H1 (cell line): ENCODE measurements around the gene SCG3. TPM values are rescaled to one million over a fixed set of nuclear protein-coding genes. Genes with fewer than 3 reads are reported as not detected.

ENCODE experiments used
- CTCF ChIA-PET: fragments of 300-600 bp; sonication (Branson Sonifier 250); formaldehyde crosslinking; loops from one replicate; lab custom pipeline; 2021; ENCODE audit not compliant: partially characterized antibody; lab: Charles Lee
- POLR2A ChIA-PET: fragments of 300-600 bp; sonication (Branson Sonifier 250); formaldehyde crosslinking; loops from one replicate; lab custom pipeline; 2021; ENCODE audit warnings: inconsistent platforms; ENCODE audit not compliant: partially characterized antibody; lab: Charles Lee
- DNase-seq, 2 experiments: peaks; one replicate each; pipeline versions ENCODE4 v3.0.0 to v3.0.0-alpha.2; 2010 to 2022; ENCODE audit warnings: low spot score in 2 of 2, low read depth in 1 of 2, mixed read lengths in 1 of 2
- FAIRE-seq: peaks from 2 replicates; lab custom pipeline; 2011; peaks lifted over from hg19 to GRCh38; lab: Jason Lieb, UNC
- H2AFZ ChIP-seq: 2 replicates; pipeline ENCODE4 v1.8.1; 2012; ENCODE audit warnings: low read length, inconsistent platforms
- H2AK5ac ChIP-seq: 2 replicates; pipeline ENCODE4 v1.6.1; 2013; ENCODE audit warnings: low read depth, low read length
- H2BK120ac ChIP-seq: replicated peaks from 2 replicates; pipeline ENCODE3; 2013; ENCODE audit warnings: low read depth, low read length, inconsistent platforms
- H2BK12ac ChIP-seq: 2 replicates; pipeline ENCODE4 v1.6.1; 2013; ENCODE audit warnings: low read depth, low read length
- H2BK15ac ChIP-seq: 2 replicates; pipeline ENCODE4 v1.6.1; 2013; ENCODE audit warnings: low read length
- H2BK20ac ChIP-seq: 2 replicates; pipeline ENCODE4 v1.6.1; 2013; ENCODE audit warnings: low read length
- H2BK5ac ChIP-seq: 2 replicates; pipeline ENCODE4 v1.6.1; 2013; ENCODE audit warnings: low read depth, low read length
- H3K14ac ChIP-seq: 2 replicates; pipeline ENCODE4 v1.6.1; 2013; ENCODE audit warnings: inconsistent platforms; ENCODE audit not compliant: insufficient read length
- H3K18ac ChIP-seq: 2 replicates; pipeline ENCODE4 v1.6.1; 2013; ENCODE audit warnings: low read length; ENCODE audit errors: extremely low read depth
- H3K23ac ChIP-seq: 2 replicates; pipeline ENCODE4 v1.6.1; 2013; ENCODE audit warnings: inconsistent platforms; ENCODE audit not compliant: insufficient read length
- H3K23me2 ChIP-seq: 2 replicates; pipeline ENCODE4 v1.6.1; 2013; ENCODE audit warnings: low read depth, low read length
- H3K27ac ChIP-seq: 2 replicates; pipeline ENCODE4 v1.6.1; 2011; ENCODE audit warnings: low read depth, low read length, inconsistent platforms
- H3K27me3 ChIP-seq, 4 experiments: replicated peaks in 1 of 4; 1 replicate in 1 of 4; 2 replicates in 3 of 4; pipeline versions ENCODE4 v1.6.1 to v1.8.1; 2011 to 2013; ENCODE audit warnings: low read length in 3 of 4, mild to moderate bottlenecking in 3 of 4, inconsistent platforms in 2 of 4, mixed read lengths in 2 of 4, moderate library complexity in 1 of 4; ENCODE audit not compliant: control insufficient read depth in 3 of 4, insufficient read depth in 3 of 4; ENCODE audit errors: extremely low read depth in 1 of 4
- H3K36me3 ChIP-seq, 4 experiments: 2 replicates each; pipeline versions ENCODE4 v1.6.1 to v1.8.1; 2011 to 2013; ENCODE audit warnings: mild to moderate bottlenecking in 4 of 4, low read length in 3 of 4, moderate library complexity in 2 of 4, control low read depth in 1 of 4, inconsistent platforms in 1 of 4; ENCODE audit not compliant: insufficient read depth in 4 of 4, control insufficient read depth in 2 of 4
- H3K4ac ChIP-seq: replicated peaks from 2 replicates; pipeline ENCODE3; 2013; ENCODE audit warnings: low read length, low read depth, mixed read lengths, inconsistent platforms; ENCODE audit not compliant: insufficient read length
- H3K4me1 ChIP-seq, 4 experiments: replicated peaks in 1 of 4; 1 replicate in 1 of 4; 2 replicates in 3 of 4; pipeline versions ENCODE4 v1.6.1 to v1.8.1; 2011 to 2013; ENCODE audit warnings: low read length in 3 of 4, inconsistent platforms in 2 of 4, mixed read lengths in 1 of 4; ENCODE audit not compliant: insufficient read depth in 4 of 4, control insufficient read depth in 3 of 4
- H3K4me2 ChIP-seq, 2 experiments: 2 replicates each; pipeline versions ENCODE4 v1.6.1 to v1.8.1; 2011 to 2013; ENCODE audit warnings: low read depth in 2 of 2, low read length in 2 of 2, control low read depth in 1 of 2, inconsistent platforms in 1 of 2, mild to moderate bottlenecking in 1 of 2; ENCODE audit not compliant: insufficient read depth in 1 of 2
- H3K4me3 ChIP-seq, 4 experiments: fragments of 200-600, 300-600 bp in 1 of 4; sonication (generic), shearing (Covaris generic), sonication (Bioruptor Twin) in 1 of 4; 2 replicates each; pipeline versions ENCODE4 v1.5.1 to v1.8.1; 2011 to 2016; ENCODE audit warnings: low read length in 4 of 4, low read depth in 3 of 4, control low read depth in 2 of 4, inconsistent platforms in 2 of 4, mild to moderate bottlenecking in 2 of 4, mixed read lengths in 1 of 4, moderate library complexity in 1 of 4; ENCODE audit not compliant: insufficient read depth in 2 of 4; ENCODE audit errors: extremely low read depth in 1 of 4
- H3K56ac ChIP-seq: replicated peaks from 2 replicates; pipeline ENCODE3; 2013; ENCODE audit warnings: low read depth, mild to moderate bottlenecking, mixed read lengths, low read length, inconsistent platforms; ENCODE audit not compliant: insufficient read length
- H3K79me1 ChIP-seq: 2 replicates; pipeline ENCODE4 v1.6.1; 2013; ENCODE audit warnings: low read depth, low read length, control low read depth
- H3K79me2 ChIP-seq, 2 experiments: 2 replicates each; pipeline versions ENCODE4 v1.6.1 to v1.8.1; 2012 to 2013; ENCODE audit warnings: low read length in 2 of 2, mild to moderate bottlenecking in 2 of 2, inconsistent platforms in 1 of 2; ENCODE audit not compliant: insufficient read depth in 2 of 2, control insufficient read depth in 1 of 2
- H3K9ac ChIP-seq, 4 experiments: replicated peaks in 1 of 4; 1 replicate in 1 of 4; 2 replicates in 3 of 4; pipeline versions ENCODE4 v1.6.1 to v1.8.1; 2011 to 2013; ENCODE audit warnings: low read depth in 3 of 4, low read length in 3 of 4, control low read depth in 2 of 4, mild to moderate bottlenecking in 2 of 4, moderate library complexity in 2 of 4, inconsistent platforms in 1 of 4; ENCODE audit errors: extremely low read depth in 1 of 4
- H3K9me3 ChIP-seq, 2 experiments: 2 replicates each; pipeline versions ENCODE4 v1.6.1 to v1.8.1; 2012 to 2013; ENCODE audit warnings: mild to moderate bottlenecking in 2 of 2, moderate library complexity in 2 of 2, control low read depth in 1 of 2, inconsistent platforms in 1 of 2, low read depth in 1 of 2, low read length in 1 of 2, mixed read lengths in 1 of 2; ENCODE audit not compliant: insufficient read depth in 2 of 2
- H4K20me1 ChIP-seq, 2 experiments: replicated peaks in 1 of 2; 2 replicates each; pipeline versions ENCODE3 to v1.8.1; 2011 to 2013; ENCODE audit warnings: inconsistent platforms in 2 of 2, low read length in 2 of 2, mild to moderate bottlenecking in 1 of 2; ENCODE audit not compliant: insufficient read depth in 2 of 2, control insufficient read depth in 1 of 2
- H4K5ac ChIP-seq: 2 replicates; pipeline ENCODE4 v1.6.1; 2013; ENCODE audit warnings: low read length, low read depth, mixed read lengths, inconsistent platforms; ENCODE audit not compliant: insufficient read length
- H4K8ac ChIP-seq: 2 replicates; pipeline ENCODE4 v1.8.0; 2013; ENCODE audit warnings: mild to moderate bottlenecking, moderate library complexity, low read length, inconsistent platforms; ENCODE audit not compliant: insufficient read depth; ENCODE audit errors: extremely low read depth
- H4K91ac ChIP-seq: replicated peaks from 2 replicates; pipeline ENCODE3; 2013; ENCODE audit warnings: low read length, mixed read lengths, inconsistent platforms; ENCODE audit not compliant: insufficient read length
- ASH2L ChIP-seq: fragments of 200-600, 300-600 bp; sonication (generic); IDR thresholded peaks from one replicate; pipeline ENCODE4 v1.7.1; 2017; ENCODE audit warnings: low read length
- SIX5 ChIP-seq: IDR thresholded peaks from 2 replicates; pipeline ENCODE4 v1.6.1; 2011; ENCODE audit warnings: mild to moderate bottlenecking, low read depth, low read length
- WGBS, 2 experiments: shearing (Covaris generic) in 1 of 2; methylation state at CpG; one replicate each; pipeline versions ENCODE4 v1.1.6 to v1.1.7; 2013 to 2015; ENCODE audit warnings: low lambda C conversion rate in 2 of 2, mixed read lengths in 2 of 2, inconsistent platforms in 1 of 2, low coverage in 1 of 2, missing lambda C conversion rate in 1 of 2; ENCODE audit not compliant: insufficient replicate concordance in 2 of 2, insufficient coverage in 1 of 2, insufficient read length in 1 of 2; ENCODE audit errors: extremely low coverage in 1 of 2, missing lambda C conversion rate in 1 of 2; 5-methylcytosine and 5-hydroxymethylcytosine counted together
- polyA plus RNA-seq, 7 experiments: library from polyadenylated mRNA; depleted of rRNA in 3 of 7; stranded (reverse) in 5 of 7; unstranded in 2 of 7; fragments of >200 nt in 5 of 7; fragments of 200-250 nt in 2 of 7; gene quantifications; 1 replicate in 5 of 7; 2 replicates in 1 of 7; 4 replicates in 1 of 7; pipeline versions ENCODE4 v1.2.1 to v1.2.3, GENCODE V29; 2011 to 2013; ENCODE audit warnings: missing spikeins in 2 of 7, mixed read lengths in 2 of 7
- total RNA-seq: library from RNA; stranded (reverse); fragmentation: NEBNext Ultra II Directional; extraction: Animal tissue kit (Norgen Biotek cat#: 25700); gene quantifications from 2 replicates; pipeline ENCODE4 v1.2.1, GENCODE V29; 2021

Gene SCG3
- total and polyA plus RNA-seq, 2 of the 8 experiments (the other 6 are each of a cell fraction or from before 2014, with no cell fraction given) = 5.2 to 45.9 TPM

GRCh38 chr15:51672155-51672687 is 9.1 kb upstream of the SCG3 start:
- FAIRE-seq (no peak), DNase-seq (no peak)
- Histone ChIP-seq H2BK5ac (no peak overlapping the region), H4K91ac (no peak overlapping the region), H4K20me1 (no peaks in the 10 kb centered on the region), H3K27ac (no peak overlapping the region), H3K18ac (no peak overlapping the region), H3K23ac (no peak overlapping the region), H3K4me2 (peak overlapping the region; percentile 26 to 31; a peak in 1 of 4 replicates), H3K4ac (no peak overlapping the region), H2AK5ac (no peak overlapping the region), H2BK12ac (no peak overlapping the region), H3K79me1 (no peaks in the 10 kb centered on the region), H3K4me1 (peaks cover 0 to 3% (median 0%) of the 10 kb centered on the region in 4 experiments; a peak in 1 of 7 replicates), H3K14ac (no peak overlapping the region), H3K79me2 (no peaks in the 10 kb centered on the region), H2BK15ac (no peak overlapping the region), H4K8ac (no peak overlapping the region), H2BK20ac (no peak overlapping the region), H4K5ac (no peak overlapping the region), H3K9ac (no peak overlapping the region), H2AFZ (peak overlapping the region; percentile 75; the same call in 1 of the 2 replicates), H3K9me3 (no peaks in the 10 kb centered on the region), H3K4me3 (no peak overlapping the region)
- CTCF ChIA-PET = interaction anchor here (0.8 to 1.5 kb wide), 3 partner anchors 23 to 111 kb away, joined by 3 to 4 read pairs (median 4); no protein-coding TSS in a partner anchor
- POLR2A ChIA-PET = interaction anchor here (0.5 to 1.3 kb wide), 2 partner anchors 9 to 45 kb away, joined by 3 to 5 read pairs; partner anchors contain the start of gene SCG3
- 61% methylated on average over 9 of the region's 9 CpGs; no CpG with 5 or more reads in 1 of the 2 experiments for WGBS, 2 experiments
- TF ChIP-seq SIX5 (no peak), ASH2L (peak; percentile 54)
- TF ChIP-seq, all 59 proteins: peak for 1
- Histone ChIP-seq H2BK120ac (no peak overlapping the region), H3K27me3 (no peaks in the 10 kb centered on the region), H3K56ac (no peak overlapping the region), H3K36me3 (no peaks in the 10 kb centered on the region), H3K23me2 (no peaks in the 10 kb centered on the region)
